ENCODE results near the gene REXO1.

- TF ChIP-seq CTCF (IDR thresholded peaks at IDR 0.05) (no peak), MYC (IDR thresholded peaks at IDR 0.05; ENCODE audit: borderline replicate concordance, low read length) (no peak), HDAC2 (IDR thresholded peaks at IDR 0.05) (no peak), MAFK (IDR thresholded peaks at IDR 0.05; ENCODE audit: partially characterized antibody) (no peak), RCOR1 (IDR thresholded peaks at IDR 0.05; ENCODE audit: low read depth, low read length) (no peak), SMC3 (IDR thresholded peaks at IDR 0.05) (no peak), BHLHE40 (IDR thresholded peaks at IDR 0.05; ENCODE audit: low read depth, low read length) (no peak)
Measured at GRCh38 chr19:1874554-1875185, 26.4 kb upstream of the REXO1 start.

All from A549 (cell line).